ELF-1 (cell line): ENCODE data around the gene DBH.
"Not testable (repeated sequence)": the region's sequence is repeated elsewhere in the genome, so short reads cannot be mapped to it uniquely, and the experiment has no call there.

ENCODE experiments used
- DNase-seq: peaks from one replicate; pipeline ENCODE4 v3.0.0-alpha.2; 2016; ENCODE audit warnings: low read depth, low spot score

Gene DBH

GRCh38 chr9:133622555-133622954 lies 13.6 kb upstream of the DBH start:
- no peak for DNase-seq

GRCh38 chr9:133626008-133626407 lies 10.2 kb upstream of the DBH start:
- not testable (repeated sequence) for DNase-seq

- no peak for DNase-seq
Observed at GRCh38 chr9:133627341-133627740, 8.8 kb upstream of the DBH start.

DNA sequence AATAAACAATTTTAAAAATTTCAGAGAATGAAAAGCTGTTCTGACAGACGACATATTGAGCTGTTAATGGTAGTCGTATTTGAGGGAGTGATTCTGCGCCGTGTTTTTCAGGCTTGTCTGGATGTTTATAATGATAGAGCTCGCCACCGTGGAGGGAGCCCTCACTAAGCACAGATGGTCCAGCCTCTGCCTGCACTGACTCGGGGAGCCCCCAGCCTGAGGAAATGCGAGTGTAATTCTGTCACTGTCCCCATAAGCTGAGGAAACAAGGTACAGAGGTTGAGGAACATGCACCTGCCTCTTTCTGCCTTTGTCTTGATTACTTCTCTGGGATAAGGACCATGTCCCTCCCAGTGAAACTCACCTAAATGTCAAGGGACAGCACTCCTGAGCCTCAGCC lies 7.4 kb upstream of the DBH start:
- DNase-seq: no peak

GRCh38 chr9:133629221-133630110 lies 6.7 kb upstream of the DBH start:
- no peak for DNase-seq

DNA sequence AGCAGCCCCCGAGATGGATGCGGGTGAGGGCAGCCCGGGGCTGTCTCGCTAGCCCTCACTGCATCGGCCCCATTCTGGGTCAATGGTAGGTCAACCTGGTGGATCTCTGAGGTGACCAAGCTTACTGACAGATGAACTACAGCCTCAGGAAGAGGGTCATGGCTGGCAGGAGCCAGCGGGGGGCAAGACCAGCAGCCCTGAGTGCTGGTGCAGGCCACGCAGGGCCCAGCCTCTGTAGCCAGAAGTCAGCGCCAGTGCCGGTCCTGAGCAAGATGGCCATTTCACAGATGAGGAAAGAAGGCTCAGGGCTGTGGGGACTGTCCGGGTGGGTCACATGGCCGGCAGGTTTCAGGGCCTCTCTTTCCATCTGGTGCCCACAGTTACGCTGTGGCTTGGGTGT lies 5.1 kb upstream of the DBH start:
- no peak for DNase-seq

- no peak for DNase-seq
Observed at GRCh38 chr9:133632806-133633680, 3.1 kb upstream of the DBH start.

DNA sequence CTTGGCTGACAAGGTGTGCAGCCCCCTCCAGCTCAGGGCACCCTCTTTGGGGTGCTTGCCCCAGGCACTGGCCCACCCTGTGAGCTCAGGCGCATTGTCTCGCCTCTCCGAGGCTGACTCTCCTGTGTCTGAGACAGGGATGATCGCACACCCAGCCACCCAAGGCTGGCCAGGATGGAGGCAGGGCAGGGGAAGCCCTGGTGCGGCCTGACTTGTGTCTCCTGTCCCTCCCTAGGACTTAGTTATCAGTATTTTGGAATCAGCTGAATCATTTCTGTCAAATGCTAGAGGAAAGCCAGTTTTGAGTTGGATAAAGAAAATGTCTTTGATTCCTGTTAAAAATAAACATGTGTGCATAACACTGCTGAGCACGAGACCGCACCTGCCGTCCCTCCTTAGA lies 2.5 kb upstream of the DBH start:
- DNase-seq: no peak

DNA sequence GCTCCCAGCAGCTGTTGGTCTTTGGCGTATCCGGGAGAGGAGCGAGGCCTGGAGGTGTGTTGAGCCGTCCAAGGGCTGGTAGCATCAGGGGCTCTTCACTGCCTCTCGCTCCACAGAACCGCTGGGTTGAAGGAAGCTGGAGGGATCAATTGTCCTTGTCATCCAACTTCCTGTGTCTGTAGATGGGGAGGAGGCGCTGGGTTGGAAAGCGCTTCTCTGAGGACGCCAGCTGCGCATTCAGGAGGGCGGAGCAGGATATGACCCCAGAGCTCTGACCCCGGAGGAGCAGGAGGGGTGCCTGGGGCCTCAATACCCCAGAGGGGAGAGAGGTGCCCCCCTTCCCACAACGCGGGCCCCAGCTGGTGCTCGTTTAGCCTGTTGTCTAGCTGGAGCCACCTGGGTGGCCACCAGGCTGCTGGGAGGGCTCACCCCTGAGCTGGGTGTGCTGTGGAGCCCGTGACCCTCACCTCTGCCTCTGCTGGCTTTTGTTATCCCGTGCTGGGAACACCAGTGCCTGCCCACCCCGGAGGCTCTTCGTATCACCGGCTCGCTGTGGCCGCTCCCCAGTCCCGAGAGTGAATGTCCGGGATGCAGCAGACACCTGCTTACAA lies 2.0 kb upstream of the DBH start:
- DNase-seq: peak; percentile 31

- peak; percentile 43 for DNase-seq
Observed at GRCh38 chr9:133635098-133635497, 1.1 kb upstream of the DBH start.

GRCh38 chr9:133636902-133637301 lies 739 bp downstream of the DBH start:
- DNase-seq: no peak

DNA sequence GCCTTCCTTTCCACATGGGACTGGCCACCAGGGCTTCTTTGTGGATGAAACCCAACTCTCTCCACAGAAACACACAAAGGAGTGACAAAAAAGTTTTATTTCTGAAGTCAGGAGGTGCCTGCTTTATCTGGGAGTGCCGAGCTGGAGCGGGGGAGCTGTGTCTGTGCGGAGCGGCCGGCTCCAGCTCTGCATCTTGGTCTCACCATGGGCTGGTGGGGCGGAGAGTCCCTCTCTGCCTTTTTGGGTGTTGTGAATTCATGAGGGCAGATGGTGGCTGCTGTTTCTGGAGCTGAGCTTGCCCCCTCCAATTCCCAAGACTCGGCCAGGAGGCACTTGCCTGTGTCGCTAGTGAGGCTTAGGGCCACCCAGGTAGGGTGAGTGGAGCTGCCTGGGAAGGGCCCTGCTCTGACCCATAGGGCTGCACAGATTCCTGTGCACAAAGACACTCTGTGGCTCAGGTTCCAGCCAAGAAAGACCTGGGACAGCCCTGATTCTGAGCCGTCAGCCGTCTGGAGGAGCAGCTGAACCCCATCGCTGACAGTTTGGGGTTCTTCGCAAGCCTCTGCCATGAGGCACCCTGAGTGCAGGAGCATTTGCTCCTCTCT lies 1.4 kb downstream of the DBH start:
- no peak for DNase-seq

GRCh38 chr9:133638076-133638475 lies 1.9 kb downstream of the DBH start:
- DNase-seq: no peak

GRCh38 chr9:133638711-133639110 lies 2.5 kb downstream of the DBH start:
- no peak for DNase-seq

DNA sequence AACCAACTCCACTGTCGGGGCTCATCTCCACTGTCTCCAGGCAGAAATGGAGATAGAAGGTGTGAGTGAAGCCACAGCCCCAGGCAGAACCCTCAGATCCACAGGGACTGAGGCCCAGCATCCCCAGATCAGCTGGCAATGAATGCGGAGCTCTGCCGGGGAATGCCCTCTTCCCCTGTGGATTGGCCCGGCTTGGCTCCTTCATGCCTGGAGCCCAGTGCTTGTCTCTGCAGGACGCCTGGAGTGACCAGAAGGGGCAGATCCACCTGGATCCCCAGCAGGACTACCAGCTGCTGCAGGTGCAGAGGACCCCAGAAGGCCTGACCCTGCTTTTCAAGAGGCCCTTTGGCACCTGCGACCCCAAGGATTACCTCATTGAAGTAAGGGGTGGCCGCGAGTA lies 3.5 kb downstream of the DBH start:
- no peak for DNase-seq

DNA sequence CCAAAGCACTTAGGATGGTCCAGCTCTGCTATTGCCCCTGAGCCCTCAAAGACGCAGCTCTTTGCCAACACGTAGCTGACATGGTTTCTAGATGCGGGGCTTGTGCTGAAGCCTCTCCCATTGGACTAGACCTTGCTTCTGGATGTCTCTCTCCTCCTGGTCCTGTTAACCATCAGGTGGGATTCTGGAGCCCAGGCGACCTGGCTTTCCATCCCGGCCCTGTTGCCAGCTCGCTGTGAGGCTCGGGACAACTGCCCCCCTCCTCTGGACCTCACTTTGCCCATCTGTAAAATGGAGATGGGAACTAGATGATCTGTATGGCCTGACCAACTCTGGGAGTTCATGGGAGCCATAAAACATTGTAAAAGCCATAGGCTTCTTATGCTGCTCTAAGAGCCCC lies 4.0 kb downstream of the DBH start:
- no peak for DNase-seq

DNA sequence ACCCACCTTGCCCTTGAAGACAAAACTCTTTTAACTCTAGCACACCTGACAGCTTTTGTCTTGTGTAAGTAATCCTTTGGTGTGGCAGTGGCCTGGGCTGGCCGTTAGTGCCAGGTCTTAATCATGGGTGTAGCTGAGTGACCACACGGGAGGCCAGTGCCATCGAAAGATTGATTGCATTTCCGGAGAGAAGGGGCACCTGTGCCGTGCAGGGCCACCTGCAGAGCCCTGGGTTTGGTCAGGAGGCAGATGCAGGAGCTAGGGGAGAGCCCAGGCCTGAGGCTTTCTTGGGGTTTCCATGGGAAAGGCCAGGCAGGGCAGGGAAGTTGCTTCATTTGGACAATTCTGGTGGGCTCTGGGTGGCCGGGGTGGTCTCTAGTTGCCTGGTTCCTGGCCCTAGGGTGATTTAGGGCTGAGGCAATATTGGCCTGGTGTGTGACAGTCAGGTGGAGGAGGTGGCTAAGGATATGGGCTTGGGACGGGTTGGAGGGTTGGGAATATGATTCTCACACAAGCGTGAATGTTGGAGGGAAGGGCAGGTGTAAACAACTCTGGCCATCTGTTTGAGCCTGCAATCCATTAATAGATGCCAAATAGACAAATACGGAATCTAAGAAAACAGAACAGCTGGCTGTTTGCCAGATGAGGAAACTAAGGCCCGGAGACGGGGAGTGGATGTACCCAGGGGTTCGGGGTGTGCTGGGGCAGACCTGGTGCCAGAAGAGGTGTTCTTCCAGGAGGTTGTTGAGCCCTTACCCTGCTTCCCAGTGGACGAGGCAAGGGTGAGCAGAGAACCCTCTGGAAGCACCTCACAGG lies 4.6 kb downstream of the DBH start:
- DNase-seq: no peak

DNA sequence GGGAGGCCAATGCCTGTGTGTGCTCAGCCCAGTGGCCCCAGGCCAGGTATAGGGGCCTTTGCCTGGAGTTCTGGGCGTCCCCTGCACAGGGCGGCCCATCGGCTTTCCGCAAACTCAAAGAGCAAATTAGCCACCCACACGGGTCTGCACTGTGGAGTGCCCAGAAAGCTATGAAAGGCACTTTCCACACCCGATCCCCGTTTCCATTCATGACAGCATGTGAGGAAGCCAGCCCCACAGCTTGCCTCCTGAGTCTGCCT lies 5.2 kb downstream of the DBH start:
- no peak for DNase-seq

DNA sequence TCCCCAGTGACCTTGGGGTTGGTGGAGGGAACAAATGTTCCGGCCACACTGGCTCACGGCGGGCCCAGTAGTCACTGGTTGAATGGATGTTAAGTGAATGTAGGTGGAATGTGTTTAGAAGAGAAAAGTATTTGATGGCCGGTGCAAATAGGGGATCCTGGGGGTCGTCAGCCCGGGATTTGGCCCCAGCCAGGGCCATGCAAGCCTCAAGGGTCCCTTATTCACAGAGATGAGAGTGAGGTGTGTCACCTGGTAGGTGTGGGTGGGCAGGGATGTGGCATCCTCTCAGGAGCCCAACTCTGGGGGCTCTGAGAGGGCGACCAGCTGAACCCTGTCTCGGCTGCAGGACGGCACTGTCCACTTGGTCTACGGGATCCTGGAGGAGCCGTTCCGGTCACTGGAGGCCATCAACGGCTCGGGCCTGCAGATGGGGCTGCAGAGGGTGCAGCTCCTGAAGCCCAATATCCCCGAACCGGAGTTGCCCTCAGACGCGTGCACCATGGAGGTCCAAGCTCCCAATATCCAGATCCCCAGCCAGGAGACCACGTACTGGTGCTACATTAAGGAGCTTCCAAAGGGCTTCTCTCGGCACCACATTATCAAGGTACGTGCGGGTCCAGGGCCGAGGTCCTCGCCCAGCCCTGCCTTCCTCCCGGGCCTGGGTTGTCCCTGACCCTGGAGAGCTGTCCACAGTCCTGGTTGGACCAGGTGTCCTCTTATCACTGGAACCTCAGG lies 5.9 kb downstream of the DBH start:
- no peak for DNase-seq

DNA sequence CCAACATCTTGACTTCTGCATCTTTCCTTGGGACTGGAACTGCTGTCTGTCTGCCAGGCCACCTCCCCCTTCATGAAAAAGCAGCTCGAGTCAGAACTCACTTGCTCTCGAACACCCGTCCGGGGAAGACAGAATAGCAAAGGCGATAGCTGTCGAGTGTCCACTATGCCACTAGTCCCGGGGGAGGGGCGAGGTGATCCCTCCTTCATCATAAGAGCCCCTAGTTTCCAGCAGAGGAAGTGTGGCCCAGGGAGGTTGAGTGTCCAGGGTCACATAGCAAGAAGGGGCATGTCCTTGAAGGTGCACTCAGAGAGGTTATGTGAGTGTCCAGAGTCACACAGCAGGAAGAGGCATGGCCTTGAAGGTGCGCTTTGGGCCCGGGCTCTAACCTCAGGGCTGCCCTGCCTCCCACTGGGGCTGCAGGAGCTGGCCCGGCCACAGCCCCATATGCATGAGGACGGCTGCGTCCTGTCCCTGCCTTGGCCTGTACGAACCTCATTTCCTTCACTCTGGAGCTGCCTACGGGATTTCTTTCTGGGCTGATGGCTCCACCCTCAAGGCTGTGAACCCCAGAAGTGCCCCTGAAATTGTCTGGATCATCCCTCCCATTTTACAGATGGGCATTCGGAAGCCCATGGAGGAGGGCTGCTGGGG lies 6.7 kb downstream of the DBH start:
- DNase-seq: no peak
